ENCODE results near the gene NDUFA5. TPM values are rescaled to one million over a fixed set of nuclear protein-coding genes. Genes with fewer than 3 reads are reported as not detected.

NDUFA5 gene
- total RNA-seq (2022; extraction: Qiagen RNA extraction; ENCODE audit: low read depth) = 27.4 to 94.6 TPM (median 31.4 TPM) in 5 replicates

GRCh38 chr7:123557398-123558288 lies at the start of gene NDUFA5:
Gene NDUFA5 (minus strand): TSS chr7:123557818. CDS start chr7:123557795, 23 bp downstream.

GRCh38 chr7:123601530-123601929 lies 43.9 kb upstream of the NDUFA5 start, which contains the start of gene ASB15:
Gene ASB15 (plus strand): TSS chr7:123601821. CDS start chr7:123614503, 12,682 bp downstream.

GRCh38 chr7:123534383-123535260 lies 23.0 kb downstream of the NDUFA5 start, which contains the start of gene IQUB:
Gene IQUB (minus strand): TSS chr7:123534595. CDS start chr7:123512340, 22,255 bp downstream.

Other genes starting within 250 kb of the NDUFA5 start
- 0.06 to 0.10 TPM in 2 of 5 replicates, not detected in the others for gene IQUB, start 23.2 kb downstream of the NDUFA5 start, total RNA-seq (2022; extraction: Qiagen RNA extraction; ENCODE audit: low read depth)
- not detected in 5 replicates for gene ASB15, start 44.0 kb upstream of the NDUFA5 start, total RNA-seq (2022; extraction: Qiagen RNA extraction; ENCODE audit: low read depth)
- not detected in 5 replicates for gene LMOD2, start 98.0 kb upstream of the NDUFA5 start, total RNA-seq (2022; extraction: Qiagen RNA extraction; ENCODE audit: low read depth)
- gene WASL, start 191.2 kb upstream of the NDUFA5 start, total RNA-seq (2022; extraction: Qiagen RNA extraction; ENCODE audit: low read depth) = 13.9 to 25.7 TPM (median 23.1 TPM) in 5 replicates